Measurements from ENCODE around the gene CELA2A.
"Not testable (repeated sequence)": the region's sequence is repeated elsewhere in the genome, so short reads cannot be mapped to it uniquely, and the experiment has no call there.

Gene CELA2A

DNA sequence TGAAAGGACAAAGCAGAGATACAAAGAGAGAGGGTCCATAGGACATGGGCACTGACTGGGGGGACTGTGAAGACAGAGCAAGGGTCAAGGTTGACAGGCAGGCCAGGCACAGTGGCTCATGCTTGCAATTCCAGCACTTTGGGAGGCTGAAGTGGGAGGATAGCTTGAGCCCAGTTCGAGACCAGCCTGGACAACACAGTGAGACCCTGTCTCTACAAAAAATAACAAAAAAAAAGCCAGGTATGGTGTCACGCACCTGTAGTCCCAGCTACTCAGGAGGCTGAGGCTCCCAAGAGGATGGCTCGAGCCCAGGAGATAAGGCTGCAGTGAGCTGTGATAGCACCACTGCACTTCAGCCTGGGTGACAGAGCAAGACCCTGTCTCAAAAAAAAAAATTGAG lies 63.1 kb downstream of the CELA2A start:
- Histone ChIP-seq H3K4me1 (ENCODE audit: insufficient read depth, poor library complexity, severe bottlenecking) (no peaks in the 10 kb centered on the region), H3K27me3 (ENCODE audit: insufficient read depth, poor library complexity, severe bottlenecking) (no peaks in the 10 kb centered on the region), H3K36me3 (ENCODE audit: low read depth) (no peaks in the 10 kb centered on the region), H3K9me3 (ENCODE audit: severe bottlenecking) (no peaks in the 10 kb centered on the region), H3K27ac (ENCODE audit: poor library complexity, severe bottlenecking) (no peak overlapping the region), H3K4me3 (ENCODE audit: severe bottlenecking) (no peak overlapping the region)
- TF ChIP-seq, protein P1, sequence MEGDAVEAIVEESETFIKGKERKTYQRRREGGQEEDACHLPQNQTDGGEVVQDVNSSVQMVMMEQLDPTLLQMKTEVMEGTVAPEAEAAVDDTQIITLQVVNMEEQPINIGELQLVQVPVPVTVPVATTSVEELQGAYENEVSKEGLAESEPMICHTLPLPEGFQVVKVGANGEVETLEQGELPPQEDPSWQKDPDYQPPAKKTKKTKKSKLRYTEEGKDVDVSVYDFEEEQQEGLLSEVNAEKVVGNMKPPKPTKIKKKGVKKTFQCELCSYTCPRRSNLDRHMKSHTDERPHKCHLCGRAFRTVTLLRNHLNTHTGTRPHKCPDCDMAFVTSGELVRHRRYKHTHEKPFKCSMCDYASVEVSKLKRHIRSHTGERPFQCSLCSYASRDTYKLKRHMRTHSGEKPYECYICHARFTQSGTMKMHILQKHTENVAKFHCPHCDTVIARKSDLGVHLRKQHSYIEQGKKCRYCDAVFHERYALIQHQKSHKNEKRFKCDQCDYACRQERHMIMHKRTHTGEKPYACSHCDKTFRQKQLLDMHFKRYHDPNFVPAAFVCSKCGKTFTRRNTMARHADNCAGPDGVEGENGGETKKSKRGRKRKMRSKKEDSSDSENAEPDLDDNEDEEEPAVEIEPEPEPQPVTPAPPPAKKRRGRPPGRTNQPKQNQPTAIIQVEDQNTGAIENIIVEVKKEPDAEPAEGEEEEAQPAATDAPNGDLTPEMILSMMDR (IDR thresholded peaks at IDR 0.05; ENCODE audit: poor library complexity, severe bottlenecking): no peak
- no peak for ATAC-seq (ENCODE audit: low read depth)
- no peak for DNase-seq (ENCODE audit: low spot score)

- not testable (repeated sequence) for H3K27me3 ChIP-seq (ENCODE audit: insufficient read depth, poor library complexity, severe bottlenecking); H3K9me3 ChIP-seq (ENCODE audit: severe bottlenecking); DNase-seq (ENCODE audit: low spot score); H3K4me1 ChIP-seq (ENCODE audit: insufficient read depth, poor library complexity, severe bottlenecking); H3K27ac ChIP-seq (ENCODE audit: poor library complexity, severe bottlenecking); H3K4me3 ChIP-seq (ENCODE audit: severe bottlenecking); ATAC-seq (ENCODE audit: low read depth); H3K36me3 ChIP-seq (ENCODE audit: low read depth)
Observed at GRCh38 chr1:15521206-15521906, 64.8 kb downstream of the CELA2A start.

Measured in RWPE2 (cell line).